ENCODE data around the gene SF3B6. TPM values are rescaled to one million over a fixed set of nuclear protein-coding genes. Genes with fewer than 3 reads are reported as not detected.

Gene SF3B6
- polyA plus RNA-seq, 5 donors = 116 to 164 (median 138) TPM

- no peak for DNase-seq
Measured at GRCh38 chr2:24021122-24021998, 54.8 kb downstream of the SF3B6 start.

- DNase-seq = no peak
Measured at GRCh38 chr2:24020244-24020643, 55.9 kb downstream of the SF3B6 start.

GRCh38 chr2:24019729-24020128 lies 56.4 kb downstream of the SF3B6 start:
- no peak for DNase-seq

GRCh38 chr2:24018241-24018640 lies 57.9 kb downstream of the SF3B6 start:
- no peak for DNase-seq

GRCh38 chr2:24017711-24018110 lies 58.4 kb downstream of the SF3B6 start:
- no peak for DNase-seq

Other genes with a start within 250 kb of the SF3B6 start
- 10 to 100 TPM; 16.7 to 28.7 (median 27.4) TPM for gene ATAD2B, start 149.2 kb downstream of the SF3B6 start, polyA plus RNA-seq (ENCODE audit: insufficient read depth in 1 of 5, insufficient read length in 5 of 5, low replicate concordance in 1 of 5)
- gene UBXN2A, start 135.9 kb downstream of the SF3B6 start, polyA plus RNA-seq (ENCODE audit: insufficient read depth in 1 of 5, insufficient read length in 5 of 5, low replicate concordance in 1 of 5) = 10 to 100 TPM; 16.5 to 25.6 (median 21.0) TPM
- 1 to 10 TPM; 3.1 to 5.7 (median 5.1) TPM for gene MFSD2B, start 66.2 kb downstream of the SF3B6 start, polyA plus RNA-seq (ENCODE audit: insufficient read depth in 1 of 5, insufficient read length in 5 of 5, low replicate concordance in 1 of 5)
- 10 to 100 TPM; 11.6 to 18.2 (median 15.3) TPM for gene WDCP, start 28.9 kb downstream of the SF3B6 start, polyA plus RNA-seq (ENCODE audit: insufficient read depth in 1 of 5, insufficient read length in 5 of 5, low replicate concordance in 1 of 5)
- 10 to 100 TPM; 14.3 to 16.4 (median 15.1) TPM for gene FKBP1B, start 26.6 kb downstream of the SF3B6 start, polyA plus RNA-seq (ENCODE audit: insufficient read depth in 1 of 5, insufficient read length in 5 of 5, low replicate concordance in 1 of 5)
- 10 to 100 TPM; 49.6 to 78.6 (median 65.0) TPM for gene TP53I3, start 8.5 kb upstream of the SF3B6 start, polyA plus RNA-seq (ENCODE audit: insufficient read depth in 1 of 5, insufficient read length in 5 of 5, low replicate concordance in 1 of 5)
- gene PFN4, start 47.0 kb upstream of the SF3B6 start, polyA plus RNA-seq (ENCODE audit: insufficient read depth in 1 of 5, insufficient read length in 5 of 5, low replicate concordance in 1 of 5) = 1 to 10 TPM; 2.3 to 3.7 (median 3.2) TPM
- 10 to 100 TPM; 22.2 to 30.6 (median 27.3) TPM for gene FAM228B, start 47.1 kb upstream of the SF3B6 start, polyA plus RNA-seq (ENCODE audit: insufficient read depth in 1 of 5, insufficient read length in 5 of 5, low replicate concordance in 1 of 5)
- gene FAM228A, start 98.7 kb upstream of the SF3B6 start, polyA plus RNA-seq (ENCODE audit: insufficient read depth in 1 of 5, insufficient read length in 5 of 5, low replicate concordance in 1 of 5) = 1 to 10 TPM; 1.1 to 3.4 (median 1.6) TPM

Data from right lung (tissue), 5 donors.